Measurements from ENCODE around the gene S1PR1.

S1PR1 gene

DNA sequence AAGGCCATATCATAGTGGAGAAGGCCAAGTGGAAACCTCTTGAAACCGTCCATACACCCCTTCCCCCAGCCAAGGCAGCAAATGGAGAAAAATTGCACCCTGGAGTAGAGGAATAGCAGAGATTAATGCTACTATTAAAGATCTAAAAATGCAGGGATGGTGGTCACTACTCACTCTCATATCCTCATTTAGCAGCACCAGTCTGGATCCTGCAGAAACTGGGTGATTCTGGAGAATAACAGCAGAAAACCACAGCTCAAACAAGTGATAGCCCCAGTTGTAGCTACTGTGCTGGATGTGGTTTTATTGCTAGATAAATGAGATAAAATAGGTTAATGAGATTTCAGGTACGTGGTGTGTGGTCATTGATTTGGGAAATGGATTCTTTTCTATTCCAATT, 30.3 kb downstream of the S1PR1 start:
- no peak overlapping the region for H3K4me3 Mint-ChIP-seq
- peaks cover 2% of the 10 kb centered on the region for H3K36me3 Mint-ChIP-seq (ENCODE audit: low read depth)
- H3K4me1 Mint-ChIP-seq = peaks cover 47% of the 10 kb centered on the region
- H3K9me3 Mint-ChIP-seq = peaks cover 9% of the 10 kb centered on the region
- no peak for ATAC-seq
- no peak for DNase-seq
- no peak overlapping the region for H3K27ac Mint-ChIP-seq
- no peaks in the 10 kb centered on the region for H3K27me3 Mint-ChIP-seq

DNA sequence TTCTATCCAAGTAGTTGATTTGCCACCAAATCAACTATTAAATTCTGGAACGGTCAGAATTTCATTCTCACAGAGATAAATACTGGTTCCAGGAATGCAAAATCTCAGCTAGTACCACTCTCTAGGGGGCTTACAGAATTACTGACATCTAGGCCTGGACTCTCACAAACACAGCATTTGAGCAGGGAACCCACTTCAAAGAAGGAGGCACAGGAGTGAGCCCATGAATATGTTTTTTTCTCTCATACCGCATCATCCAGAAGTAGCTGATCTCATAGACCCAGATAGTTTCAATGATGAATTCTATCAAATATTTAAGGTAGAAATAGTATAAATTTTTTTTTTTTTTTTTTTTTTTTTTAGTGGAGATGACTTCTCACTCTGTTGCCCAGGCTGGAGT, 32.1 kb downstream of the S1PR1 start:
- no peak overlapping the region for H3K27ac Mint-ChIP-seq
- peaks cover 37% of the 10 kb centered on the region for H3K4me1 Mint-ChIP-seq
- DNase-seq (no peak), ATAC-seq (no peak)
- no peaks in the 10 kb centered on the region for H3K27me3 Mint-ChIP-seq
- H3K36me3 Mint-ChIP-seq (ENCODE audit: low read depth) = peaks cover 2% of the 10 kb centered on the region
- H3K4me3 Mint-ChIP-seq = no peak overlapping the region
- peaks cover 9% of the 10 kb centered on the region for H3K9me3 Mint-ChIP-seq

DNA sequence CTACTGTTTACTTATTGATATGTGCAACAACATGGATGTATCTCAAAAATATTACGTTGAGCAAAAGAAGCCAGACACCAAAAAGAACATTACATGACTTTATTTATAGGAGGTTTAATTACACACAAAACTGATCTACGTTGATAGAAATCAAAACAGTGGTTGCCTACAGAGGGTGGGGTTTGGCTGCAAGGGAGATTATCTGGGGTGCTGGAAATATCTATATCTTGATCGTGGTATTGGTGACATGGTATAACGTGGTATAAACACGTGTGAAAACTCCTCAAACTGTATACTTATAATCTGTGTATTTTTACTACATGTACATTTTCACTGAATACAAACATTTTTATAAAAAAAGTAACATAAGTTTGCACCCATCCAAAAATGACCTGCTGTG, 38.9 kb downstream of the S1PR1 start:
- no peak for ATAC-seq
- peaks cover 9% of the 10 kb centered on the region for H3K9me3 Mint-ChIP-seq
- H3K4me3 Mint-ChIP-seq = no peak overlapping the region
- H3K27me3 Mint-ChIP-seq = no peaks in the 10 kb centered on the region
- H3K27ac Mint-ChIP-seq = no peak overlapping the region
- no peak for DNase-seq
- H3K4me1 Mint-ChIP-seq = peaks cover 45% of the 10 kb centered on the region
- H3K36me3 Mint-ChIP-seq (ENCODE audit: low read depth) = peaks cover 2% of the 10 kb centered on the region

DNA sequence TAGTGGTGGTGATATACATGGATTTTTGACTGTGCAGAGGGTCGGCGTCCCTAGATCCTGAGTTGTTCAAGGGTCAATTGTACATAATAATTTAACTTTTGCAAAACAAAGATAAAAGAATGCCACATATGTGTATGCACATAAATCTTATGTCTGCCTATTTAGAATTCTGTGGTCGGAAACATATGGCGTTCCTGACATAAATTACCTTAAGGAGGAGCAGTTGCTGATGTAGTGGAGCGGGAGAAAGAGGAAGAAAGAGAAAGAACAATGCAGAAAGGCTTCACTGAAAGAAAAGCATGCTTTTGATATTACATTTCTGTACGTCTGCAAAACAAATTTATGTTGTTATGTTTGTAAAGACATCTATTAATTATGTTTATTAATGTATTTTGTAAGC, 40.0 kb downstream of the S1PR1 start:
- no peaks in the 10 kb centered on the region for H3K27me3 Mint-ChIP-seq
- no peak overlapping the region for H3K27ac Mint-ChIP-seq
- no peak for DNase-seq
- H3K4me1 Mint-ChIP-seq = peaks cover 55% of the 10 kb centered on the region
- H3K4me3 Mint-ChIP-seq = no peak overlapping the region
- no peak for ATAC-seq
- peaks cover under 1% of the 10 kb centered on the region for H3K9me3 Mint-ChIP-seq
- H3K36me3 Mint-ChIP-seq (ENCODE audit: low read depth) = no peaks in the 10 kb centered on the region

DNA sequence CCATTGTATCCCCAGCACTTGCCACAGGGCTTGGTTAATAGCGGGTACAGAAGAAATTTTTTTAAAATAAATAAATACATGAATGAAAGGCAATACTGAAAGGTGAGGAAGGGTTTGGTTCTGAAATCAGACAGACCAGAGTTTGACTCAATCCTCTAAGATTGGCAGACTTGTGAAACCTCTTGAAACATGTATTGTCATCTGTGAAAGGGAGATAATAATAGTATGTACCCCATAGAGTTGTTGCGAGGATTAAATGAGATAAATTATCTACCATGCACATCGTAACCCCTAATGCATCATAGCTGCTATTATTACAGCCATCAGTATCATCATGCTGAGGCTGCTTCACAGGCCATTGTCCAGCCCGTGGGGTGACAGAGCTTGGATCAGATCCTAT, 41.4 kb downstream of the S1PR1 start:
- peaks cover 69% of the 10 kb centered on the region for H3K4me1 Mint-ChIP-seq

DNA sequence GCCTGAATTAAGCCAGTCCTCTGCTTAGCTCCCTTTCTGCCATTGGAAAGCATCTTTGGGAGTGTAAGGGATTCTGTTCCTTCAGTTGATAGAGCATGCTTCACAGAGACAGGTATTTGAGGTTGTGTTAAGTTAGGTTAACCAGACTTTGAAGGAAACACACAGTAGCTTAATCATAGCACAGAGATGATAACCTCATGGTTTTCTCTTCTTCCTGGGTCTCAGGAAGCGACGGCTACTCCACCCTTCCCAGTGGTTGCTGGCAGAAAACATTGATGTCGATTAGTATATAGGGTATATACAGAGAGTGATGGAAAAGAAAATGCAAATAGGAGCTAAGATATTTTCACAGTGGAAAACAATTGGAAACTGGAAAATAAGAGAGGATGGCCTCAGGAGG, 42.0 kb downstream of the S1PR1 start:
- ATAC-seq = no peak

More for the DNA sequence above, 41.4 kb downstream of the S1PR1 start:
- no peak for DNase-seq
- Mint-ChIP-seq H3K9me3 (no peaks in the 10 kb centered on the region), H3K27me3 (no peaks in the 10 kb centered on the region), H3K27ac (no peak overlapping the region), H3K36me3 (ENCODE audit: low read depth) (no peaks in the 10 kb centered on the region), H3K4me3 (no peak overlapping the region)
- ATAC-seq = no peak

DNA sequence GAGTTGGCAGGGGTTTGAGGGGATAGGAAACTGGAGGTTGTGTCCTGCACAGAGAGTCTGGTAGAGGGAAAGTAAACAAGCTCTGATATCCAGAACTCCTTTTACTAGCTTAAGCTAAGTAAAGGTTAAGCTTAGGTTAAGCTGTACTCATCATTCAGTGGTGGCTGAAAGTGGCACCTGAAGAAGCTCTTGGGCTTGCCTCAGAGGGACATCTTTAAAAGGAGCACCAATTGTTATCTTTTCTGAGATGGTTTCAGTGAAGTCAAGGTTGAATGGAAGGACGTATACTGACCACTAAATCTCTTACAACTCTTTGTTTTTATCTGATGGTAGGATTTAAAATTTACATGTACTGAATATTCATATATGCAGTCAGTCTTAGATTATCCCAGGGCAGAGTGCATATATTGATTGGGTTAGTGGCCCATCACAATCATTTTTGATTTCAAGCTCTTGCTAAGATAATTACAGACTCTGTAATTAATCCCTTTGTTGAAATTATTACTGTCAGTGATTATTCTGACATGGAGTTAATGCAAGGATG, 43.3 kb downstream of the S1PR1 start:
- H3K4me3 Mint-ChIP-seq = no peak overlapping the region
- no peak overlapping the region for H3K27ac Mint-ChIP-seq
- ATAC-seq (no peak), DNase-seq (no peak)
- H3K9me3 Mint-ChIP-seq = no peaks in the 10 kb centered on the region
- H3K4me1 Mint-ChIP-seq = peaks cover 87% of the 10 kb centered on the region
- no peaks in the 10 kb centered on the region for H3K36me3 Mint-ChIP-seq (ENCODE audit: low read depth)
- H3K27me3 Mint-ChIP-seq = no peaks in the 10 kb centered on the region

More for the DNA sequence above, 42.0 kb downstream of the S1PR1 start:
- Mint-ChIP-seq H3K9me3 (no peaks in the 10 kb centered on the region), H3K27me3 (no peaks in the 10 kb centered on the region), H3K27ac (no peak overlapping the region), H3K4me3 (no peak overlapping the region), H3K36me3 (ENCODE audit: low read depth) (no peaks in the 10 kb centered on the region), H3K4me1 (peaks cover 75% of the 10 kb centered on the region)
- DNase-seq = no peak

DNA sequence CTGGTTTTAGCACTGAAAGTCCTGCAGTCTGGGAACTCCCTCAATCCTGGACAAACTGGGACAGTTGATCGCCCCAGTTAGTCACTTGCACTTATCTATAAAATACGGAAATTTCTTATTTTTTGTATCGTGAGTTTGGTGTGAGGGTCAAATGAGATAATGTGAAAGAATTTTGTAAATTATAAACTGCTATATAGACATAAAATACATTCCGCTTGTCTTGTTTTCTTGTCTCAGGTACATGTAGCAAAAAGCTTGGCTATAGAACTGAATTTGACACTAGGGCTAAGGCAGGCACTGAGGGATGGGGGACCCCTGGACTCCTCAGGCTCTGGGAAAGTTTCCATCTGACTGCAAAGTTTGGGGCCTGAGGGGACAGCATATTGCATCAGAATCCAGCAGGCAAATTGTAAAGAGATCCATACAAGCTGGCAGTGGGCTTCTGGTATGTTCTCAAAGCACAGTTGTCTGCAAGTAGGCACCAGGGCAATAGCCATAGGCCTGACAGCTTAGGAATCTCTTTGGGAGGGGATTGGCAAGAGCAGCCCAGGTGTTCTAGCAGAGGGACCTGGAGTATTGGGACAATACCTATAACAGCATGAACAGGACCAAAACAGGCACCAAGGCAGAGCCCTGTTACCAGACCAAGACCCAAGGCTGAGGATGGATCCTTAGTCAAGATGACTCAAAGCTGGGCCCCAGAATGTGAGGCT, 44.3 kb downstream of the S1PR1 start:
- ATAC-seq (no peak), DNase-seq (no peak)
- no peak overlapping the region for H3K4me3 Mint-ChIP-seq
- H3K4me1 Mint-ChIP-seq = peaks cover 93% of the 10 kb centered on the region
- no peak overlapping the region for H3K27ac Mint-ChIP-seq
- H3K9me3 Mint-ChIP-seq = no peaks in the 10 kb centered on the region
- H3K36me3 Mint-ChIP-seq (ENCODE audit: low read depth) = no peaks in the 10 kb centered on the region
- H3K27me3 Mint-ChIP-seq = no peaks in the 10 kb centered on the region

DNA sequence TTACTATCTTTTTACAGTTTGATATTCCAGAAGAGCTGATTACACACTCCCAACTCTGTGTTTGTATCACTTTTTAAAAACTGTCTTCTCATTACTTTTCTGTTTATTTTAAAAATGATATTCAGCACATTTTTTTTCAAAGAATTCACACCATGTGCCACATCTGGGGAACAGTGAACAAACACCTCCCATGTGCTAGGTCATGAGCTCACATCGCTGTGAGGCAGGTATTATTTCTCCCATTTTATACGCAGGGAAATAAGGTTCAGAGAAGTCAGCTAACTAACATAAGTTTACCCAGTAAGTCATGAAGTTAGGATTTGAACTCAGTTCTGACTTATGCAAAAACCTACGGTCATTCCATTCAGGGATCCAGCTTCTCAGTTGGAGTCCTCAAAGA, 44.9 kb downstream of the S1PR1 start:
- no peak overlapping the region for H3K27ac Mint-ChIP-seq
- H3K4me1 Mint-ChIP-seq = peaks cover 94% of the 10 kb centered on the region
- H3K36me3 Mint-ChIP-seq (ENCODE audit: low read depth) = no peaks in the 10 kb centered on the region
- no peaks in the 10 kb centered on the region for H3K9me3 Mint-ChIP-seq
- H3K4me3 Mint-ChIP-seq = no peak overlapping the region
- H3K27me3 Mint-ChIP-seq = no peaks in the 10 kb centered on the region
- DNase-seq = no peak
- no peak for ATAC-seq

DNA sequence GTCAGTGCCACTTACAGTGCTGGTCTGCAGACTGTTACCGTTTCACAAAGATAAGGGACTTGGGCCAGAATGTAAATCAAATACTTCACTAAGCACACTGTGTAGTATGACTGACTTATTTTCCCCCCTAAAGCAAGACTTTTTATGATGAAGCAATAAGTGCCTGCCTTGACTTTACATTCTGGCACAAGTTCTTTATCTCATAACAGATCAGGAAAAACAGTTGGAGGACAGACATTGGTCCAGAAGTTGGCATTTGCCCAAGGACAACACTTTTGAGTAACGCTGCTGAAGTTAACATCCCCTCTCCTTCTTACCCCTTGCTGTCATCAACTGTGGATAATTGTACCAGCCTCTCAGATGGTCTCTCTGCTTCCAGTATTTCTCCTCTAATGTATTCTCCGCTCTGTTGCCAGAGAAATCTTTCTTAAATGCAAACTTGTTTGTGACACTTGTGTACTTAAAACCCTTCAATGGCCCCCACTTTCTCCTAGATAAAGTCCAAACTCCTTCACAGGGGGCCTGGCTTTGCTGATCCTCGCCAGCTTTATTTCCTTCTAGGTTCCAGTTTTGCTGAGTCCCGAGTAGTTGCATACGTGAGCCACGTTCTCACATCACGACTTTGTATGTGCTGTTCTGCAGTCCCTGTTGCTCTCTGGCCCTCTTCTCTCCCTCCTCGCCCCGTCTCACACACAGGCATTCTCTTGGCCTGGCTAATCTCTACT, 45.7 kb downstream of the S1PR1 start:
- ATAC-seq = no peak
- Mint-ChIP-seq H3K4me3 (no peak overlapping the region), H3K9me3 (no peaks in the 10 kb centered on the region), H3K36me3 (ENCODE audit: low read depth) (no peaks in the 10 kb centered on the region), H3K27ac (peak overlapping the region; percentile 61), H3K4me1 (peaks cover 92% of the 10 kb centered on the region), H3K27me3 (no peaks in the 10 kb centered on the region)
- DNase-seq = no peak

DNA sequence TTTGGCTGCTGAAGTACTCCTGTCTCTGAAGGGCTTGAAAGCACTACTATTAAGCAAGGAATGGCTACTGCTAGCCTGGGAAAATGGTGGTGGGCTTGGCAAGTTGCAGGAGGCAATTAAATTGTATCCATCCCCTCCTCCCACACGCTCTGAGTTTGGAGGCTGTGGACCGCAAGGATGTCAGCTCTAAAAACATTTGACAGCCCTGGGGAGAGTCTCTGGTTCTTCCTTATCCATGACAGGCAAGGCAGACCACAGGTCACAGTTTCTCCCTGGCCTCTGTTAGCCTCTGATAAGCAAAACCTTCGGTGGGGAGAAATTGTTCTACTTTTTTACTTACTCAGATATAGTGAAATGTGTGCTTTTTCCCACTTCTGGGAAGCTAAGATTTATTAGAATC, 46.6 kb downstream of the S1PR1 start:
- Mint-ChIP-seq H3K4me1 (peaks cover 91% of the 10 kb centered on the region), H3K27me3 (no peaks in the 10 kb centered on the region), H3K27ac (peak overlapping the region; percentile 70), H3K9me3 (no peaks in the 10 kb centered on the region), H3K36me3 (ENCODE audit: low read depth) (no peaks in the 10 kb centered on the region), H3K4me3 (peak overlapping the region; percentile 68)
- ATAC-seq = no peak
- DNase-seq = no peak

DNA sequence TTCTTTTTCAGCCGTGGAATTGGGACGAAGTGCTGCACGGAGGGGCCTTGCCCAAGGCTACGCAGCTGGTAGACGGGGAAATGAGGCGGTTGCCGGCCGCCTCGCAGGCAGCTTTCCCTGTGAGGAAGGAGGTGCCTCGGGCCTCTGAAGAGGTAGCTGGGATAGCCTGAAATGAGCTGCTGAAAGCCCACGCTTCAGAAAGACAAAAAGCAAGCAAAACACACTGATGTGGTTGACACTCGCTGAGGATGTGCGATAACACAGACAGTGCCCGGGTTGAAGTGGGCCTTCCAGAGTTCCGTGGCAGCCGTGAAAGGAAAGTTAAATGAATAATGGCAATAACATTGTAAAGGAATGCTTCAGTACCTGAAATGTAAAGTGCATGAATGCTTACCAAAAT, 47.2 kb downstream of the S1PR1 start:
- Mint-ChIP-seq H3K27ac (peak overlapping the region; percentile 70), H3K4me3 (peak overlapping the region; percentile 68), H3K27me3 (no peaks in the 10 kb centered on the region), H3K36me3 (ENCODE audit: low read depth) (no peaks in the 10 kb centered on the region), H3K9me3 (no peaks in the 10 kb centered on the region), H3K4me1 (peaks cover 91% of the 10 kb centered on the region)
- peak; percentile 47 for DNase-seq
- ATAC-seq = peak; percentile 67

DNA sequence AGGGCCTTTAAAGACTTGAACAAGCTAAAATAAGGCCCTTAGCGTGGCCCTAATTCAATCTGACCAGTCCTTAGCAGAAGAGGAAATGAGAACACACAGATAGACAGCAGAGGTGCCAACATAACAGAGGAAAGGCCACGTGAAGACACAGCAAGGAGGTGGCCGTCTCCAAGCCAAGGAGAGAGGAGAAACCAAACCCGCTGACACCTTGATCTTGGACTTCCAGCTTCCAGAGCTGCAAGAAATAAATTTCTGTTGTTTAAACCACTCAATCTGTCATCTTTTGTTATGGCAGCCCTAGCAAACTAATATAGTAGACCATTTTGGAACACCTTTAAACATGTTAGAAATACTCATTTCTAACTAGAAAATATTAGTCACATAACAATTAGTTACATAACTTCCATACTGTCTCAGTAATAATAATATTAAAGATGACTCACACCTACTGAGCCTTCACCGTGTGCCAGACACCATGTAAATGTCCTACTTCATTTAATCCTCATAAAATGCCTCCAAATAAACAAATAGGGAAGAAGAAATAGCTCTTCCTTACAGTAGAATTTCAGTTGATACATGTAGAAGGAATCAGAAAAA, 47.9 kb downstream of the S1PR1 start:
- Mint-ChIP-seq H3K27ac (peak overlapping the region; percentile 70), H3K4me1 (peaks cover 91% of the 10 kb centered on the region), H3K9me3 (no peaks in the 10 kb centered on the region), H3K36me3 (ENCODE audit: low read depth) (no peaks in the 10 kb centered on the region), H3K4me3 (peak overlapping the region; percentile 68), H3K27me3 (no peaks in the 10 kb centered on the region)
- DNase-seq (no peak), ATAC-seq (no peak)

DNA sequence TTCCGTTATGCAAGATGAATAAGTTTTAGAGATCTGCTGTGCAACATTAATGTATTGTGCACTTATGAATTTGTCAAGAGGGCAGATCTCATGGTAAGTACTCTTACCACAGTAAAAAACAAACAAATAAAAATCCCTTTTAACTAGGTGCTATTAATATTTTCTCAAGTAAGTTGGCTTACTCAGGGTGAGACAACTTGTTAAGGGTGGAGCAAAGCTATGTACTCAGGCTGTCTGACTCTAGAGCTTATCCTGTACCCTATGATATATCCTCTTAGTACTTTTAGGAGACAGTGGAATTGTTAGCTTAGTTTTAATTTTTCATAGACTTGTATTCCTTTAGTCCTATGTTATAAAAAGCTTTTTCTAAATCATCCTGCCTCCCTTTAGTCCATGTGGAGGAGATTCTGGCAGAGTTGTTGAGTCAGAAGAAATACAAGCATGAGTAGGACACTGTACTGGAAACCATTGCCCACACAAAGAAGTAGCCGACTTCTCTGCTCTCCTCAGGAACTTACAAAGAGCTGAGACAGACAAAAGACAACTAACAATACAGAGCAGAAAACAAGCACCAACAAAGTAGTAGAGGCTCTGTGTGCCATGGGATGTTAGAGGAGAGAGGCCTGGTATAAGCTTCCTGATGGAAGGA, 49.2 kb downstream of the S1PR1 start:
- ATAC-seq = peak; percentile 37
- Mint-ChIP-seq H3K4me1 (peaks cover 93% of the 10 kb centered on the region), H3K27ac (no peak overlapping the region), H3K27me3 (no peaks in the 10 kb centered on the region), H3K9me3 (no peaks in the 10 kb centered on the region), H3K4me3 (no peak overlapping the region), H3K36me3 (ENCODE audit: low read depth) (no peaks in the 10 kb centered on the region)
- DNase-seq = no peak
